Testis (tissue), 3 donors: Measurements from ENCODE around the gene PLEKHA1. TPM values are rescaled to one million over a fixed set of nuclear protein-coding genes. Genes with fewer than 3 reads are reported as not detected.

ENCODE experiments used
- DNase-seq: peaks from one replicate; pipeline ENCODE4 v3.0.0-alpha.2; 2019
- H3K27ac ChIP-seq, 2 donors: fragments of 200-600 bp; sonication (generic); one replicate each; pipeline ENCODE4 v1.5.1; 2019
- H3K27me3 ChIP-seq: fragments of 200-600 bp; sonication (generic); one replicate; pipeline ENCODE4 v1.5.1; 2019
- H3K36me3 ChIP-seq: fragments of 200-600 bp; sonication (generic); one replicate; pipeline ENCODE4 v1.5.1; 2017; ENCODE audit warnings: low read depth; ENCODE audit errors: missing control alignments
- H3K4me1 ChIP-seq: fragments of 200-600 bp; sonication (generic); one replicate; pipeline ENCODE4 v1.5.1; 2019
- H3K4me3 ChIP-seq, 2 donors: fragments of 200-600 bp; sonication (generic); one replicate each; pipeline ENCODE4 v1.5.1; 2017 to 2019
- H3K9me3 ChIP-seq: fragments of 200-600 bp; sonication (generic); one replicate; pipeline ENCODE4 v1.5.1; 2017
- CTCF ChIP-seq, 3 experiments: fragments of 450-650 bp in 2 of 3; fragments of 200-600 bp in 1 of 3; sonication (generic) in 1 of 3; IDR thresholded peaks; one replicate each; pipeline ENCODE4 v1.5.1; 2016 to 2019; ENCODE audit warnings: antibody characterized with exemption in 3 of 3, mild to moderate bottlenecking in 2 of 3, moderate library complexity in 1 of 3
- POLR2A ChIP-seq: fragments of 450-650 bp; IDR thresholded peaks from one replicate; pipeline ENCODE4 v1.6.1; 2017; ENCODE audit warnings: antibody characterized with exemption, mild to moderate bottlenecking, moderate library complexity
- WGBS, 2 donors: methylation state at CpG; one replicate each; pipeline ENCODE4 v1.1.5; 2018; 5-methylcytosine and 5-hydroxymethylcytosine counted together
- intact Hi-C: fragments of 100-400 bp; cut with DNase I; formaldehyde crosslinking; loops from one replicate; pipeline ENCODE4 v1.15.1; 2023; ENCODE audit warnings: low total_unique reads
- polyA plus RNA-seq: library from polyadenylated mRNA; stranded (reverse); fragments of 350-450 nt; fragmentation: Illumina TruSeq; extraction: RNeasy Lipid Tissue Mini Kit (QIAGEN cat#74804); gene quantifications from one replicate; pipeline ENCODE4 v1.2.3, GENCODE V29; 2014; ENCODE audit warnings: low read depth, low replicate concordance; ENCODE audit not compliant: insufficient read depth
- total RNA-seq, 2 donors: library from RNA; depleted of rRNA; stranded (reverse); fragments of >200 nt; gene quantifications; one replicate each; pipeline ENCODE4 v1.2.3, GENCODE V29; 2016

PLEKHA1 gene
- total and polyA plus RNA-seq, 3 donors from 2014 or later = 27.6 to 66.6 (median 35.7) TPM

- WGBS, 2 donors = 80 to 84% methylated on average over 16 of the region's 16 CpGs
- no peaks in the 10 kb centered on the region for H3K4me1 ChIP-seq
- no peaks in the 10 kb centered on the region for H3K27me3 ChIP-seq
- H3K9me3 ChIP-seq = no peaks in the 10 kb centered on the region
- DNase-seq = no peak
- intact Hi-C loops = no loop called here
- no peak overlapping the region for H3K27ac ChIP-seq
- H3K36me3 ChIP-seq = no peaks in the 10 kb centered on the region
- TF ChIP-seq POLR2A = no peak
- TF ChIP-seq CTCF (IDR thresholded peaks at IDR 0.05) = no peak
- no peak overlapping the region for H3K4me3 ChIP-seq
These were observed 42.7 kb upstream of the PLEKHA1 start for GRCh38 chr10:122331615-122332446.

- H3K4me1 ChIP-seq = no peaks in the 10 kb centered on the region
- H3K4me3 ChIP-seq = no peak overlapping the region
- intact Hi-C loops = no loop called here
- H3K9me3 ChIP-seq = no peaks in the 10 kb centered on the region
- no peak for TF ChIP-seq CTCF (IDR thresholded peaks at IDR 0.05)
- TF ChIP-seq POLR2A = no peak
- no peak overlapping the region for H3K27ac ChIP-seq
- no peaks in the 10 kb centered on the region for H3K27me3 ChIP-seq
- WGBS, 2 donors = 86 to 88% methylated on average over 4 of the region's 4 CpGs
- H3K36me3 ChIP-seq = no peaks in the 10 kb centered on the region
- no peak for DNase-seq
These were observed 41.5 kb upstream of the PLEKHA1 start for GRCh38 chr10:122333037-122333436.

- 90 to 91% methylated on average over 10 of the region's 10 CpGs for WGBS, 2 donors
- no peaks in the 10 kb centered on the region for H3K9me3 ChIP-seq
- intact Hi-C loops = no loop called here
- H3K27ac ChIP-seq = no peak overlapping the region
- no peaks in the 10 kb centered on the region for H3K27me3 ChIP-seq
- no peak for TF ChIP-seq CTCF (IDR thresholded peaks at IDR 0.05)
- TF ChIP-seq POLR2A = no peak
- no peaks in the 10 kb centered on the region for H3K4me1 ChIP-seq
- DNase-seq = no peak
- H3K36me3 ChIP-seq = no peaks in the 10 kb centered on the region
- H3K4me3 ChIP-seq = no peak overlapping the region
These were observed 38.2 kb upstream of the PLEKHA1 start for GRCh38 chr10:122336332-122336731.

- intact Hi-C loops = no loop called here
- Histone ChIP-seq H3K9me3 (no peaks in the 10 kb centered on the region), H3K27me3 (no peaks in the 10 kb centered on the region), H3K36me3 (no peaks in the 10 kb centered on the region), H3K27ac (no peak overlapping the region), H3K4me1 (no peaks in the 10 kb centered on the region), H3K4me3 (no peak overlapping the region)
- TF ChIP-seq POLR2A (no peak), CTCF (IDR thresholded peaks at IDR 0.05) (no peak)
- DNase-seq = no peak
- WGBS, 2 donors = 89 to 91% methylated on average over 3 of the region's 3 CpGs
These were observed 37.5 kb upstream of the PLEKHA1 start for GRCh38 chr10:122336961-122337360.
